ENCODE measurements around the gene RAB27B.

The RAB27B gene

DNA sequence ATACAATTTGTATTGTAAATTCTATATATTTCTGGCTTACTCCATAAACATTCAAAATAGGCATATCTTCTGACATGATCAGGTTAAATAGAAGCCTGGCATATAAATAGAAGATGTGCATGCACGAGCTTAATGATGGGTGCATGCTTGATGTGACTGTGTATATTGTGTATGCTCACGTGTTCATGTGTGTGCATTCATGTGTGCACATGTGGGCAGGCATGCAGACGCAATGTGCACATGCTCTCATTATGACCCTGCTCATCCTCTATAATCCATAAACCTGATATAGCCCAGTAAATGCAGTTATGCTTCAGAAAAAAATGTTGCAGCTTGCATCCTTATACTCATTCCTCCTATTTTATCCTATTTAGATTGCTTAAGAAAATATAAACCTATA is 29.2 kb downstream of the RAB27B start:
- H3K79me2 ChIP-seq (ENCODE audit: insufficient read depth, low read length) = no peaks in the 10 kb centered on the region
- H3K27me3 ChIP-seq (ENCODE audit: insufficient read depth, low read length) = no peaks in the 10 kb centered on the region
- no peak overlapping the region for H3K9ac ChIP-seq (ENCODE audit: low read length)
- H3K9me2 ChIP-seq (ENCODE audit: low read depth, low read length) = no peaks in the 10 kb centered on the region
- H4K20me1 ChIP-seq (ENCODE audit: insufficient read depth, low read length) = no peaks in the 10 kb centered on the region
- no peaks in the 10 kb centered on the region for H3K4me1 ChIP-seq (ENCODE audit: insufficient read depth, low read length, severe bottlenecking)
- no peak overlapping the region for H3K27ac ChIP-seq (ENCODE audit: low read depth, low read length, poor library complexity, severe bottlenecking)
- H3K4me3 ChIP-seq (ENCODE audit: low read depth, low read length, poor library complexity, severe bottlenecking) = no peak overlapping the region
- H3F3A ChIP-seq (ENCODE audit: insufficient read depth, low read length) = no peaks in the 10 kb centered on the region
- H2AFZ ChIP-seq (ENCODE audit: low read length) = no peak overlapping the region
- H3K4me2 ChIP-seq (ENCODE audit: low read length) = no peak overlapping the region
- H3K9me3 ChIP-seq (ENCODE audit: low read length) = no peaks in the 10 kb centered on the region
- H3K36me3 ChIP-seq (ENCODE audit: insufficient read depth, low read length) = no peaks in the 10 kb centered on the region
- TF ChIP-seq EZH2 (IDR thresholded peaks at IDR 0.05; ENCODE audit: borderline replicate concordance, low read length) = no peak
- TF ChIP-seq, protein P1, sequence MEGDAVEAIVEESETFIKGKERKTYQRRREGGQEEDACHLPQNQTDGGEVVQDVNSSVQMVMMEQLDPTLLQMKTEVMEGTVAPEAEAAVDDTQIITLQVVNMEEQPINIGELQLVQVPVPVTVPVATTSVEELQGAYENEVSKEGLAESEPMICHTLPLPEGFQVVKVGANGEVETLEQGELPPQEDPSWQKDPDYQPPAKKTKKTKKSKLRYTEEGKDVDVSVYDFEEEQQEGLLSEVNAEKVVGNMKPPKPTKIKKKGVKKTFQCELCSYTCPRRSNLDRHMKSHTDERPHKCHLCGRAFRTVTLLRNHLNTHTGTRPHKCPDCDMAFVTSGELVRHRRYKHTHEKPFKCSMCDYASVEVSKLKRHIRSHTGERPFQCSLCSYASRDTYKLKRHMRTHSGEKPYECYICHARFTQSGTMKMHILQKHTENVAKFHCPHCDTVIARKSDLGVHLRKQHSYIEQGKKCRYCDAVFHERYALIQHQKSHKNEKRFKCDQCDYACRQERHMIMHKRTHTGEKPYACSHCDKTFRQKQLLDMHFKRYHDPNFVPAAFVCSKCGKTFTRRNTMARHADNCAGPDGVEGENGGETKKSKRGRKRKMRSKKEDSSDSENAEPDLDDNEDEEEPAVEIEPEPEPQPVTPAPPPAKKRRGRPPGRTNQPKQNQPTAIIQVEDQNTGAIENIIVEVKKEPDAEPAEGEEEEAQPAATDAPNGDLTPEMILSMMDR (IDR thresholded peaks at IDR 0.05; ENCODE audit: low read length) = no peak

DNA sequence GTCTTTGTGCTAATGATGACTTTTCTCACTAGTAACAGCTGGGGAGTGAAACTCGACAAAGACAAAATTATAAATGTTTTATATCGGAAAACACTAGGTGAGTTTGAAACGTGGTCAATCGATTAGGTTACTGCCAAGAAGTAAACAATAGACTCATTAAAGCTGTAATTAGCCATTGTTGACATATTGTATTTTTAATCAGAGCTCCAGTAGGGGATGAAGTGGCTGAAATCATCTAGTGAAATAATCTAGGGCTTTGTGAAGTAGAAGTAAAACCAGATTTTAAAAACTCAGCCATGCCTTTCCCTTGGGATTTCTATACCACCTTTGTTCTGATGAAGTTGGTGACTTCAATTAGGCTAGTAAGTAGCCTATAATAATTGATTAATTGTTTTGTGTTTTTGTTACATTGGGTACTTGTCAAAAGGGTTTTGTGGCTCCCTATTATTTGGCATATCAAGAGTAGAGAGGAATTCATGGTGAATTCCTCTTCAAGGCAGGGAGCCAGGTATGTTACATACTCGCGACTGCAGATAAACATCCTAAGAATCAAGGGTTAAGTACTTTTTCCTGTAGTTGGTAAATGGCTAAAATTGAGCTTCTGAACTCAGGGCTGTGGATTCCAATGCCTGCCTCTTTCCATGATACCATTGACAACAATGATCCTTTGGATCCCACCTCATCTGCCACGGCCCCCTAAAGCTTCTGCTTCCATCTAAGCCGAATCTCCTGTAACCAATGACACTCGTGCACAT is 31.6 kb downstream of the RAB27B start:
- Histone ChIP-seq H3K79me2 (ENCODE audit: insufficient read depth, low read length) (no peaks in the 10 kb centered on the region), H3K4me2 (ENCODE audit: low read length) (no peak overlapping the region), H3F3A (ENCODE audit: insufficient read depth, low read length) (no peaks in the 10 kb centered on the region), H3K27ac (ENCODE audit: low read depth, low read length, poor library complexity, severe bottlenecking) (no peak overlapping the region), H2AFZ (ENCODE audit: low read length) (no peak overlapping the region; the same call in 1 of the 2 replicates), H4K20me1 (ENCODE audit: insufficient read depth, low read length) (no peaks in the 10 kb centered on the region), H3K9me3 (ENCODE audit: low read length) (no peaks in the 10 kb centered on the region), H3K9me2 (ENCODE audit: low read depth, low read length) (no peaks in the 10 kb centered on the region), H3K27me3 (ENCODE audit: insufficient read depth, low read length) (no peaks in the 10 kb centered on the region), H3K9ac (ENCODE audit: low read length) (no peak overlapping the region), H3K4me3 (ENCODE audit: low read depth, low read length, poor library complexity, severe bottlenecking) (no peak overlapping the region), H3K36me3 (ENCODE audit: insufficient read depth, low read length) (no peaks in the 10 kb centered on the region), H3K4me1 (ENCODE audit: insufficient read depth, low read length, severe bottlenecking) (no peaks in the 10 kb centered on the region)
- TF ChIP-seq, protein P1 (IDR thresholded peaks at IDR 0.05; ENCODE audit: low read length) = no peak
- TF ChIP-seq EZH2 (IDR thresholded peaks at IDR 0.05; ENCODE audit: borderline replicate concordance, low read length) = no peak

DNA sequence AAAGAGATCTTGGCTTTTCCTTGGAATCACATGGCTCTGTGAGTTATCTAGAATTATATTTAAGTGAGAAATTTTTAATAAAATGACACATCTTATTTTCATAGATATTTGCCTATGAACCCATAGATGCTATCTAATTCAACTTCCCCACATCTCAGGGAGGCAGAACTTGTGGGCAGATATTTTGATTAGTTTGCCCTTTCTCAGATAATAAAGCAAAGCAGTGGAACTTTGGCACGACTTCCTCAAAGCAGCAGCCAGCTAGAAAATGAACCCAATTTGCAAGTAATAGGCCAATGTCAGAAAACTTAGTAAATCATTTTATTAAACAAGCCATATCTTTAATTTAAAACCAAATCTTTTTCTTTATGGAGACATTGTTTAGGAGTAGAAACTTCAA is 32.7 kb downstream of the RAB27B start:
- H3K9ac ChIP-seq (ENCODE audit: low read length) = no peak overlapping the region
- no peaks in the 10 kb centered on the region for H4K20me1 ChIP-seq (ENCODE audit: insufficient read depth, low read length)
- no peak overlapping the region for H3K4me3 ChIP-seq (ENCODE audit: low read depth, low read length, poor library complexity, severe bottlenecking)
- no peaks in the 10 kb centered on the region for H3K79me2 ChIP-seq (ENCODE audit: insufficient read depth, low read length)
- H3K36me3 ChIP-seq (ENCODE audit: insufficient read depth, low read length) = no peaks in the 10 kb centered on the region
- H3K4me2 ChIP-seq (ENCODE audit: low read length) = no peak overlapping the region
- H3K9me3 ChIP-seq (ENCODE audit: low read length) = no peaks in the 10 kb centered on the region
- no peaks in the 10 kb centered on the region for H3K27me3 ChIP-seq (ENCODE audit: insufficient read depth, low read length)
- no peaks in the 10 kb centered on the region for H3F3A ChIP-seq (ENCODE audit: insufficient read depth, low read length)
- no peaks in the 10 kb centered on the region for H3K9me2 ChIP-seq (ENCODE audit: low read depth, low read length)
- H2AFZ ChIP-seq (ENCODE audit: low read length) = no peak overlapping the region
- no peaks in the 10 kb centered on the region for H3K4me1 ChIP-seq (ENCODE audit: insufficient read depth, low read length, severe bottlenecking)
- no peak overlapping the region for H3K27ac ChIP-seq (ENCODE audit: low read depth, low read length, poor library complexity, severe bottlenecking)
- no peak for TF ChIP-seq EZH2 (IDR thresholded peaks at IDR 0.05; ENCODE audit: borderline replicate concordance, low read length)
- TF ChIP-seq, protein P1 (IDR thresholded peaks at IDR 0.05; ENCODE audit: low read length) = no peak
